Panc1 (cell line): ENCODE data around the gene SORBS1. TPM values are rescaled to one million over a fixed set of nuclear protein-coding genes. Genes with fewer than 3 reads are reported as not detected.

Experiments used
- ATAC-seq: fragments of 200-7000 bp; cut with Tn5 transposase; 2 replicates; pipeline ENCODE4 v1.9.1; 2020; ENCODE audit warnings: mild to moderate bottlenecking, moderate library complexity
- BruUV-seq: library from RNA; stranded (reverse); fragments of 400-500 nt; replicated peaks from 2 replicates; lab custom pipeline; 2021; lab: Mats Ljungman, UMichigan
- CTCF ChIA-PET: fragments of 300-600 bp; sonication (Branson Sonifier 250); formaldehyde crosslinking; loops from one replicate; lab custom pipeline; 2022; ENCODE audit warnings: antibody characterized with exemption; lab: Charles Lee
- POLR2A ChIA-PET: fragments of 300-600 bp; sonication (Branson Sonifier 250); formaldehyde crosslinking; loops from one replicate; lab custom pipeline; 2022; ENCODE audit warnings: antibody characterized with exemption; lab: Charles Lee
- DNase-seq: peaks from one replicate; pipeline ENCODE4 v3.0.0-alpha.2; 2010; ENCODE audit warnings: low read depth, low spot score
- H3K27ac ChIP-seq: 2 replicates; pipeline ENCODE4 v1.5.1; 2011; ENCODE audit warnings: mild to moderate bottlenecking, low read length, inconsistent platforms
- H3K27me3 ChIP-seq: fragments of 200-500 bp; sonication (Bioruptor generic); 2 replicates; pipeline ENCODE4 v1.6.0; 2014; ENCODE audit warnings: low read length, inconsistent platforms; ENCODE audit not compliant: control insufficient read depth, insufficient read depth
- H3K36me3 ChIP-seq: fragments of 200-500 bp; sonication (Bioruptor generic); 2 replicates; pipeline ENCODE4 v1.5.1; 2014; ENCODE audit warnings: inconsistent platforms, mild to moderate bottlenecking, low read length, moderate library complexity; ENCODE audit not compliant: control insufficient read depth, insufficient read depth
- H3K4me1 ChIP-seq: 2 replicates; pipeline ENCODE4 v1.5.1; 2011; ENCODE audit warnings: inconsistent platforms, mild to moderate bottlenecking, low read length, moderate library complexity; ENCODE audit not compliant: control insufficient read depth, insufficient read depth
- H3K4me3 ChIP-seq, 2 experiments: 2 replicates each; pipeline ENCODE4 v1.5.1; 2011 to 2012; ENCODE audit warnings: low read depth in 2 of 2, low read length in 2 of 2, mild to moderate bottlenecking in 2 of 2, inconsistent platforms in 1 of 2, moderate library complexity in 1 of 2
- H3K9me3 ChIP-seq: fragments of 200-500 bp; sonication (Bioruptor generic); 2 replicates; pipeline ENCODE4 v1.5.1; 2014; ENCODE audit warnings: low read depth, mild to moderate bottlenecking, inconsistent platforms, low read length, moderate library complexity; ENCODE audit not compliant: control insufficient read depth, insufficient read depth
- POLR2AphosphoS5 ChIP-seq: IDR thresholded peaks from 2 replicates; pipeline ENCODE4 v1.6.1; 2012; ENCODE audit warnings: mild to moderate bottlenecking, low read depth, low read length, moderate library complexity
- REST ChIP-seq, 2 experiments: IDR thresholded peaks; 2 replicates each; pipeline ENCODE4 v1.6.1; 2011 to 2012; ENCODE audit warnings: low read depth in 2 of 2, control low read depth in 1 of 2, low read length in 1 of 2, mild to moderate bottlenecking in 1 of 2, moderate library complexity in 1 of 2; ENCODE audit not compliant: insufficient read depth in 1 of 2
- SIN3A ChIP-seq: IDR thresholded peaks from 2 replicates; pipeline ENCODE4 v1.6.1; 2012; ENCODE audit warnings: low read depth, mild to moderate bottlenecking, low read length, moderate library complexity, borderline replicate concordance; ENCODE audit not compliant: insufficient read depth
- TCF7L2 ChIP-seq: IDR thresholded peaks from 2 replicates; pipeline ENCODE4 v1.6.1; 2011; ENCODE audit warnings: mild to moderate bottlenecking, low read depth, low read length, inconsistent platforms
- in situ Hi-C: cut with HindIII; loops from 2 replicates; pipeline ENCODE4 v1.10.0; 2016; ENCODE audit warnings: low sequenced_read_pairs, low pct_unique_long_range_greater_than_20kb
- intact Hi-C: fragments of 100-400 bp; cut with micrococcal nuclease; formaldehyde crosslinking; loops from one replicate; pipeline ENCODE4 v1.10.0; 2022; ENCODE audit not compliant: unreplicated experiment
- total RNA-seq: library from RNA; stranded (reverse); gene quantifications from one replicate; pipeline ENCODE4 v1.2.1, GENCODE V29; 2021; ENCODE audit not compliant: unreplicated experiment
- TF ChIP-seq, protein P1 (sequence below): fragments of 450-650 bp; IDR thresholded peaks from 2 replicates; pipeline ENCODE4 v1.5.1; 2017; ENCODE audit warnings: mild to moderate bottlenecking

Gene SORBS1
- total RNA-seq, 1 experiment from 2014 or later: 29.4 TPM

GRCh38 chr10:95337423-95338160 lies 223.6 kb downstream of the SORBS1 start:
- DNase-seq (no peak), ATAC-seq (no peak)
- in situ Hi-C loops: no loop called here
- ChIA-PET POLR2A (no interaction called here), CTCF (no interaction called here)
- Histone ChIP-seq H3K27ac (no peak overlapping the region), H3K4me3 (no peak overlapping the region), H3K36me3 (no peaks in the 10 kb centered on the region), H3K4me1 (peaks cover 3% of the 10 kb centered on the region; the same call in 1 of the 2 replicates), H3K27me3 (no peaks in the 10 kb centered on the region), H3K9me3 (no peaks in the 10 kb centered on the region)
- BruUV-seq: no TSS peak
- no peak for TF ChIP-seq TCF7L2
- no peak for TF ChIP-seq POLR2AphosphoS5
- TF ChIP-seq, protein P1, sequence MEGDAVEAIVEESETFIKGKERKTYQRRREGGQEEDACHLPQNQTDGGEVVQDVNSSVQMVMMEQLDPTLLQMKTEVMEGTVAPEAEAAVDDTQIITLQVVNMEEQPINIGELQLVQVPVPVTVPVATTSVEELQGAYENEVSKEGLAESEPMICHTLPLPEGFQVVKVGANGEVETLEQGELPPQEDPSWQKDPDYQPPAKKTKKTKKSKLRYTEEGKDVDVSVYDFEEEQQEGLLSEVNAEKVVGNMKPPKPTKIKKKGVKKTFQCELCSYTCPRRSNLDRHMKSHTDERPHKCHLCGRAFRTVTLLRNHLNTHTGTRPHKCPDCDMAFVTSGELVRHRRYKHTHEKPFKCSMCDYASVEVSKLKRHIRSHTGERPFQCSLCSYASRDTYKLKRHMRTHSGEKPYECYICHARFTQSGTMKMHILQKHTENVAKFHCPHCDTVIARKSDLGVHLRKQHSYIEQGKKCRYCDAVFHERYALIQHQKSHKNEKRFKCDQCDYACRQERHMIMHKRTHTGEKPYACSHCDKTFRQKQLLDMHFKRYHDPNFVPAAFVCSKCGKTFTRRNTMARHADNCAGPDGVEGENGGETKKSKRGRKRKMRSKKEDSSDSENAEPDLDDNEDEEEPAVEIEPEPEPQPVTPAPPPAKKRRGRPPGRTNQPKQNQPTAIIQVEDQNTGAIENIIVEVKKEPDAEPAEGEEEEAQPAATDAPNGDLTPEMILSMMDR: no peak
- TF ChIP-seq SIN3A: no peak
- no peak for TF ChIP-seq REST (IDR thresholded peaks at IDR 0.05; ENCODE audit: insufficient read depth in 1 of 2, low read depth in 2 of 2, low read length in 1 of 2)
- intact Hi-C loops: no loop called here

GRCh38 chr10:95336702-95337101 lies 224.5 kb downstream of the SORBS1 start:
- intact Hi-C loops (no loop called here), in situ Hi-C loops (no loop called here)
- no peak overlapping the region for H3K4me3 ChIP-seq
- H3K4me1 ChIP-seq: peaks cover 3% of the 10 kb centered on the region; the same call in 1 of the 2 replicates
- BruUV-seq: no TSS peak
- ATAC-seq (peak; percentile 43; the same call in 1 of the 2 replicates), DNase-seq (no peak)
- H3K9me3 ChIP-seq: no peaks in the 10 kb centered on the region
- POLR2A ChIA-PET: interaction anchor here (0.6 kb wide), 1 partner anchor 304 kb away, joined by 3 read pairs; no protein-coding TSS in a partner anchor
- H3K36me3 ChIP-seq: no peaks in the 10 kb centered on the region
- H3K27me3 ChIP-seq: no peaks in the 10 kb centered on the region
- TF ChIP-seq POLR2AphosphoS5: no peak
- no peak overlapping the region for H3K27ac ChIP-seq
- CTCF ChIA-PET: no interaction called here
